Muscle layer of duodenum (tissue), 2 donors: ENCODE data around the gene LAMB4.

ENCODE experiments used
- H3K27ac ChIP-seq: one replicate; pipeline ENCODE4 v1.7.0; 2013; ENCODE audit warnings: mild to moderate bottlenecking, low read length
- H3K27me3 ChIP-seq: one replicate; pipeline ENCODE4 v1.7.0; 2013; ENCODE audit warnings: low read depth, mild to moderate bottlenecking, control low read depth, low read length
- H3K36me3 ChIP-seq, 2 donors: one replicate each; pipeline ENCODE4 v1.7.0; 2013; ENCODE audit warnings: low read length in 2 of 2, control low read depth in 1 of 2, mild to moderate bottlenecking in 1 of 2; ENCODE audit not compliant: insufficient read depth in 2 of 2, control insufficient read depth in 1 of 2
- H3K4me1 ChIP-seq, 2 donors: one replicate each; pipeline ENCODE4 v1.7.0; 2013; ENCODE audit warnings: low read length in 2 of 2, mild to moderate bottlenecking in 2 of 2, control low read depth in 1 of 2, moderate library complexity in 1 of 2; ENCODE audit not compliant: insufficient read depth in 2 of 2, control insufficient read depth in 1 of 2
- H3K4me3 ChIP-seq, 2 donors: one replicate each; pipeline ENCODE4 v1.7.0; 2013; ENCODE audit warnings: low read length in 2 of 2, low read depth in 1 of 2, mild to moderate bottlenecking in 1 of 2
- H3K9me3 ChIP-seq, 2 donors: one replicate each; pipeline ENCODE4 v1.7.0; 2013; ENCODE audit warnings: low read length in 2 of 2, control low read depth in 1 of 2, mild to moderate bottlenecking in 1 of 2; ENCODE audit not compliant: control insufficient read depth in 1 of 2
- donor health status: healthy.

Gene LAMB4

DNA sequence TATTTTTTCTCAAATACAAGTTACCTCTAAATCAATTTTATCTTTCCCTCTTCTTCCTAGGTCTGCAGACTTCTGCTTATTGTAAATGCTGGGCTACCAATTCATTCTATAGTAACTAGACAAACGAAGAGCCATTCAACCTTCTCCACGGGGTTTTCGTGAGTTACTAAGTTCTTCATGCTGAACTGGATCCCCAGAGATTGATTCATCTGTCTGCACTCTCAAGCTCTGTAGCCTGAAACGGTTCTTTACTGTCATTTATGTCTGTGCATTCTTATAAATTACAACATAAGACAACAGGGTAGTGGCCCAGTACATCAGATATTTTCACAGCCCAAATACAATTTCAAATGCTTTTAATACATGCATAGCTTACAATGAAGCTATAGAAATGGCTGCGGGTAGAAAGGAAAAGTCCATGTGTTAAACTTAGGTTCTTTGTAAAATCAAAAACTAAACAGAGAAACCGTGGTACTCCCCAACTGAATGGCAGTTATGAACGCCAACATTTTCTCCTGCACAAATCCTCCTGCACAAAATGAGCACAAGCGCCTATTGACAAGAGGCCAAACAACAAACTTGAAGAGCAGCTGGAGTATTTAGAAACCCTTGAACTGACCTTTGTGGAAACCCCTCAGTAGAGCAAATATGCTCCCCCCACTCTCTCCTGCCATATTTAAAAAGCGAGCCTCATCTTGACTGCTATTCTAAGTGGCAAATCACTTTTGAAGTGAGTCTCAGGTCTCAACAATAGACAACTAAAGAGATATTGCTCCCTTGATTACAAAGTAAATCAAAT is 147.9 kb downstream of the LAMB4 start:
- peaks cover 0 to 32% of the 10 kb centered on the region in 2 donors for H3K4me1 ChIP-seq
- H3K4me3 ChIP-seq: no peak overlapping the region
- no peaks in the 10 kb centered on the region for H3K27me3 ChIP-seq
- H3K36me3 ChIP-seq: peaks cover 24 to 32% of the 10 kb centered on the region in 2 donors
- H3K27ac ChIP-seq: no peak overlapping the region
- H3K9me3 ChIP-seq: no peaks in the 10 kb centered on the region

DNA sequence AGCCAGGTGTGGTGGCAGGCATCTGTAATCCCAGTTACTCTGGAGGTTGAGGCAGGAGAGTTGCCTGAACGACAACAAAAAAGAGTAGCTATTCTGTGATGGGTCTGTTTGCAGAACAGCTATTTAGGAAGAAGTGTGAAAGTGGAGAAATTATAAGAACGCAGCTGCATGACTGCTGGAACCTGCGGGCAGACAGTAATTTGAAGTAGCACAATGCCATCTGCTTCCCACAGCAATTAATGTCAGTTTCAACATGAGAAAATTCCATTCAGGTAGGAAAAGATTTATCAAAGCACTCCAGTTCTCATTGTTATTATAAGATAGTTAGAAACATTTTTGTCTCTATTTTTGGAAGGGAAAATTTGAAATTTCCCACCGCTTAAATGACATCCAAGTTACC is 148.7 kb downstream of the LAMB4 start:
- no peak overlapping the region for H3K27ac ChIP-seq
- no peaks in the 10 kb centered on the region for H3K27me3 ChIP-seq
- no peak overlapping the region for H3K4me3 ChIP-seq
- H3K9me3 ChIP-seq: no peaks in the 10 kb centered on the region
- H3K36me3 ChIP-seq: peaks cover 23 to 34% of the 10 kb centered on the region in 2 donors
- peaks cover 0 to 35% of the 10 kb centered on the region in 2 donors for H3K4me1 ChIP-seq

DNA sequence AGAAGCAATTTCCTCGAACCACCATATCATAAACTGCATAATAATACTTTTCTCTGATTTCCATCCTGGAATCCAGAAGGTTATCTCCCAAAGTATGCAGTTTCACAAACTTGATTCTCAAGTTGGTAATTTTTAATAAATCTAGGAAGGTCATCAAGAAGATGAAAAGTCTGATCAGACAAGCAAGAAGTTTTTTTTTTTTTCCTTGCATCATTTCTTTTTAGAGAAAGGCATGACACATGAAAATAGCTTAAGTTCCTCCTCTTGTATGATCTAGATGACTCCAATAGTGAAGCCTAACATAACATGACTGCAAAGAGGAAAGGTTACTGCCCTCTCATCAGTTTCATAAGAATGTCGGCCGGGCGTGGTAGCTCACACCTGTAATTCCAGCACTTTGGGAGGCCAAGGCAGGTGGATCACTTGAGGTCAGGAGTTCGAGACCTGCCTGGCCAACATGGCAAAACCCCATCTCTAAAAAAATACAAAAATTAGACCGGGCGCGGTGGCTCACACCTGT is 149.4 kb downstream of the LAMB4 start:
- Histone ChIP-seq H3K4me3 (no peak overlapping the region), H3K4me1 (peaks cover 0 to 35% of the 10 kb centered on the region in 2 donors), H3K9me3 (no peaks in the 10 kb centered on the region), H3K27ac (no peak overlapping the region), H3K27me3 (no peaks in the 10 kb centered on the region), H3K36me3 (peaks cover 24 to 41% of the 10 kb centered on the region in 2 donors)

DNA sequence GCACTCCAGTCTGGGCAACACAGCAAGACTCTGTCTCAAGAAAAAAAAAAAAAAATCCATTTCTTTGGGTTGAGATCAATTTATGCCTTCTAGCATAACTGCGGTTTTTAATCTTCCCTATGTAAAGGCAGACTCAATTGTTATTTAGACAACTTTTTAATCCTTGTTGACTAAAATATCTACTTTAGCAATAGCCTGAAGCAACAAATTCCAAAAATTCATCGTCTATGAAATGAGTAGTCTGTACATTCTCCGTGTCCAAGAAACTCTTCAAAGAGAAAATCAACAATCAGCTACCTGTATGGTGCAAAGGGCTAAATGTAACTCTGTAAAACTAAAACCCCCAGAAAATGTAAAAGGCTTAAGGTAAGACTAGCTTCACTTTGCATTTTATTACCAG is 150.0 kb downstream of the LAMB4 start:
- Histone ChIP-seq H3K27me3 (no peaks in the 10 kb centered on the region), H3K9me3 (no peaks in the 10 kb centered on the region), H3K27ac (no peak overlapping the region), H3K4me3 (no peak overlapping the region), H3K4me1 (peaks cover 0 to 35% of the 10 kb centered on the region in 2 donors), H3K36me3 (peaks cover 28 to 47% of the 10 kb centered on the region in 2 donors)

DNA sequence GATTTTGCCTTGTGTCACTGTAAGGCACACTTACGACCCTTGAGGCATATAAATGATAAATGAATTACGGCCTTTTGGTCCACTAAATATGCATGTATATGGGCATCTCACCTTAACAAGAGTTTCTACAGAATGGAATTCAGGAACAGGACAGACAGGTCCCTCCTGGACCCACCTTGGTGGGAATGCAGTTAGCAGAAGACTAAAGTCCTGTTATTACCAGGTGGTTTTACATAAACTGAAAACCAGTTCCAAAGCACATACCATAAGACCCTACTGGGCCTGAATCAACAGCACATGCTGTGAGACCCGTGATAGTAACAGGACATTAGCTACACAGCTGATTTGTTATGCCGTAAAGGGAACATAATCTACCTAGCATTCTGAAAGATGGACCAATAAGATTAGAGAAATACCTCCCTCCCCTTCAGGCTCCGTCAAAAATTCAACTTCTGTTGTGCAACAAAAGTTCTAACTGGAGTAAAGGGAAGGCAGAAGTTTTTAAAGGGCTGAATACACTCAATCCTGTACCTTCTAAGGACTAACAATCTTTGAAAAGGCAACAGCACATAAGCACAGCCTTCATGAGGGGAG is 151.2 kb downstream of the LAMB4 start:
- H3K4me1 ChIP-seq: peaks cover 0 to 35% of the 10 kb centered on the region in 2 donors
- no peak overlapping the region for H3K27ac ChIP-seq
- H3K27me3 ChIP-seq: no peaks in the 10 kb centered on the region
- peaks cover 40 to 48% of the 10 kb centered on the region in 2 donors for H3K36me3 ChIP-seq
- no peak overlapping the region for H3K4me3 ChIP-seq
- no peaks in the 10 kb centered on the region for H3K9me3 ChIP-seq

GRCh38 chr7:107977048-107977447 is 153.1 kb downstream of the LAMB4 start:
- Histone ChIP-seq H3K27me3 (no peaks in the 10 kb centered on the region), H3K36me3 (peaks cover 40 to 46% of the 10 kb centered on the region in 2 donors), H3K4me1 (peaks cover 0 to 22% of the 10 kb centered on the region in 2 donors), H3K9me3 (no peaks in the 10 kb centered on the region), H3K27ac (no peak overlapping the region), H3K4me3 (no peak overlapping the region)

DNA sequence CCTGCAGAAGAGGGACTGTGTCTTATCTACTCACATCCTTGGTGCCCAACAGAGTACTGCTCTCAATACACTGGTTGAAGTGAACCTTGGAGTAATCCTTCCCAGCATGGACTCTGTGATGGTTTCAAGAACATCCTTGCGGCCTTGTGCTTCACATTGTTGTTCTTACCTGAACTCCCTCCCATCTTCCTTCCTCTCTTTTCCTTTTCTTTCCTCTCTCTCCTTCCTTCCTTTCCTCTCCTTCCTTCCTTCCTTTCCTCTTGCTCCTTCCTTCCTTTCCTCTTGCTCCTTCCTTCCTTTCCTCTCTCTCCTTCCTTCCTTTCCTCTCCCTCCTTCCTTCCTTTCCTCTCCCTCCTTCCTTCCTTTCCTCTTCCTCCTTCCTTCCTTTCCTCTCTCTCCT is 153.5 kb downstream of the LAMB4 start:
- Histone ChIP-seq H3K27me3 (no peaks in the 10 kb centered on the region), H3K27ac (no peak overlapping the region), H3K4me3 (no peak overlapping the region), H3K4me1 (peaks cover 0 to 18% of the 10 kb centered on the region in 2 donors), H3K36me3 (peaks cover 44 to 46% of the 10 kb centered on the region in 2 donors), H3K9me3 (no peaks in the 10 kb centered on the region)

GRCh38 chr7:107975394-107976013 is 154.7 kb downstream of the LAMB4 start:
- Histone ChIP-seq H3K36me3 (peaks cover 44 to 49% of the 10 kb centered on the region in 2 donors), H3K9me3 (no peaks in the 10 kb centered on the region), H3K27ac (no peak overlapping the region), H3K27me3 (no peaks in the 10 kb centered on the region), H3K4me3 (no peak overlapping the region), H3K4me1 (peaks cover 0 to 13% of the 10 kb centered on the region in 2 donors)

DNA sequence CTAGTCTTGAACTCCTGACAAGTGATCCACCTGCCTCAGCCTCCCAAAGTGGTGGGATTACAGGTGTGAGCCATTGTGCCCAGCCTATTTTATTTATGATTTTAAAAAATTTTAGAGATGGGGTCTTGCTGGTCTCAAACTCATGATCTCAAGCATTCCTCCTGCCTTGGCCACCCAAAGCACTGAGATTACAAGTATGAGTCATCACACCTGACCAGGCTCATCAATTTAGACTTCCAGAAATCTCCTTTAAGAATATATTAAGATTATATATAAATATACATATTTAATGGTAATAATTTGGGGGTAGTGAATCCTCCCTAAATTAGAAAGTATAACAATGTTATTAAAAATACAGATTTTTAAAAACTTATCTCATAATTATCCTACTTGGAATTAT is 156.3 kb downstream of the LAMB4 start:
- Histone ChIP-seq H3K4me3 (no peak overlapping the region), H3K27ac (no peak overlapping the region), H3K4me1 (peaks cover 0 to 18% of the 10 kb centered on the region in 2 donors), H3K9me3 (no peaks in the 10 kb centered on the region), H3K36me3 (peaks cover 35 to 49% of the 10 kb centered on the region in 2 donors), H3K27me3 (no peaks in the 10 kb centered on the region)
